Neuronal stem cell (in vitro differentiated cells): ENCODE data around the gene APAF1.

Experiments
- DNase-seq: peaks from one replicate; pipeline ENCODE4 v3.0.0-alpha.2; 2013; ENCODE audit warnings: low spot score
- H2AFZ ChIP-seq: one replicate; pipeline ENCODE4 v1.6.1; 2013; ENCODE audit warnings: mild to moderate bottlenecking, low read length, inconsistent platforms
- H2AK5ac ChIP-seq: 2 replicates; pipeline ENCODE4 v1.6.1; 2013; ENCODE audit warnings: low read depth, mild to moderate bottlenecking, inconsistent platforms, low read length, moderate library complexity, mixed read lengths
- H2BK120ac ChIP-seq: 2 replicates; pipeline ENCODE4 v1.6.1; 2013; ENCODE audit warnings: low read depth, mild to moderate bottlenecking, inconsistent platforms, low read length, moderate library complexity, mixed read lengths
- H2BK12ac ChIP-seq: one replicate; pipeline ENCODE4 v1.6.1; 2013; ENCODE audit warnings: low read length, inconsistent platforms
- H2BK15ac ChIP-seq: 2 replicates; pipeline ENCODE4 v1.6.1; 2013; ENCODE audit warnings: mild to moderate bottlenecking, low read length, inconsistent platforms, mixed read lengths
- H2BK5ac ChIP-seq: one replicate; pipeline ENCODE4 v1.6.1; 2013; ENCODE audit warnings: inconsistent platforms, mild to moderate bottlenecking, low read length, moderate library complexity
- H3K14ac ChIP-seq: one replicate; pipeline ENCODE4 v1.6.1; 2013; ENCODE audit warnings: low read length, inconsistent platforms
- H3K18ac ChIP-seq: 2 replicates; pipeline ENCODE4 v1.6.1; 2013; ENCODE audit warnings: low read length, inconsistent platforms
- H3K23ac ChIP-seq: 2 replicates; pipeline ENCODE4 v1.6.1; 2013; ENCODE audit warnings: low read depth, mild to moderate bottlenecking, mixed read lengths, low read length, inconsistent platforms; ENCODE audit not compliant: poor library complexity
- H3K27ac ChIP-seq: replicated peaks from 3 replicates; pipeline ENCODE4 v1.5.1; 2013; ENCODE audit warnings: low read length, inconsistent platforms
- H3K27me3 ChIP-seq, 3 experiments: 2 replicates each; pipeline ENCODE4 v1.6.1; 2013; ENCODE audit warnings: low read length in 3 of 3, mild to moderate bottlenecking in 2 of 3, inconsistent platforms in 1 of 3, low read depth in 1 of 3, mixed read lengths in 1 of 3, moderate library complexity in 1 of 3; ENCODE audit not compliant: control insufficient read depth in 3 of 3, insufficient read depth in 3 of 3
- H3K36me3 ChIP-seq, 2 donors: replicated peaks in 1 of 2; 2 replicates each; pipeline ENCODE4 v1.6.1; 2013; ENCODE audit warnings: low read length in 2 of 2; ENCODE audit not compliant: control insufficient read depth in 2 of 2, insufficient read depth in 2 of 2
- H3K4ac ChIP-seq: 2 replicates; pipeline ENCODE4 v1.6.1; 2013; ENCODE audit warnings: inconsistent platforms, mild to moderate bottlenecking, low read length, moderate library complexity
- H3K4me1 ChIP-seq, 2 donors: 1 replicate in 1 of 2; 2 replicates in 1 of 2; pipeline ENCODE4 v1.6.1; 2013; ENCODE audit warnings: low read length in 2 of 2, low read depth in 1 of 2; ENCODE audit not compliant: control insufficient read depth in 2 of 2, insufficient read depth in 1 of 2
- H3K4me2 ChIP-seq: one replicate; pipeline ENCODE4 v1.6.1; 2013; ENCODE audit warnings: mild to moderate bottlenecking, low read length, inconsistent platforms; ENCODE audit not compliant: insufficient read depth, poor library complexity, severe bottlenecking
- H3K4me3 ChIP-seq, 2 donors: 2 replicates each; pipeline ENCODE4 v1.5.1; 2013; ENCODE audit warnings: low read length in 2 of 2, mild to moderate bottlenecking in 2 of 2, inconsistent platforms in 1 of 2, moderate library complexity in 1 of 2
- H3K79me1 ChIP-seq: one replicate; pipeline ENCODE4 v1.6.1; 2013; ENCODE audit warnings: low read depth, mild to moderate bottlenecking, inconsistent platforms, low read length, moderate library complexity
- H3K9ac ChIP-seq: one replicate; pipeline ENCODE4 v1.6.1; 2013; ENCODE audit warnings: mild to moderate bottlenecking, low read depth, low read length, inconsistent platforms; ENCODE audit not compliant: poor library complexity
- H3K9me3 ChIP-seq, 2 donors: replicated peaks in 1 of 2; 2 replicates each; pipeline versions ENCODE3 to v1.6.1; 2013; ENCODE audit warnings: low read length in 2 of 2, mild to moderate bottlenecking in 2 of 2, inconsistent platforms in 1 of 2, low read depth in 1 of 2, mixed read lengths in 1 of 2, moderate library complexity in 1 of 2; ENCODE audit not compliant: control insufficient read depth in 2 of 2, insufficient read depth in 1 of 2
- H4K8ac ChIP-seq: one replicate; pipeline ENCODE4 v1.6.1; 2013; ENCODE audit warnings: low read depth, mild to moderate bottlenecking, inconsistent platforms, low read length, moderate library complexity
- H4K91ac ChIP-seq: one replicate; pipeline ENCODE4 v1.6.1; 2013; ENCODE audit warnings: low read length, low read depth, mild to moderate bottlenecking, inconsistent platforms; ENCODE audit not compliant: poor library complexity
- WGBS, 2 donors: extraction: QIAGEN DNeasy Blood & Tissue Kit; methylation state at CpG; one replicate each; pipeline ENCODE4 v1.1.7; 2013; ENCODE audit warnings: missing lambda C conversion rate in 2 of 2, mixed read lengths in 1 of 2; ENCODE audit not compliant: insufficient read length in 2 of 2, insufficient replicate concordance in 1 of 2; ENCODE audit errors: extremely low coverage in 2 of 2; 5-methylcytosine and 5-hydroxymethylcytosine counted together

Gene APAF1

DNA sequence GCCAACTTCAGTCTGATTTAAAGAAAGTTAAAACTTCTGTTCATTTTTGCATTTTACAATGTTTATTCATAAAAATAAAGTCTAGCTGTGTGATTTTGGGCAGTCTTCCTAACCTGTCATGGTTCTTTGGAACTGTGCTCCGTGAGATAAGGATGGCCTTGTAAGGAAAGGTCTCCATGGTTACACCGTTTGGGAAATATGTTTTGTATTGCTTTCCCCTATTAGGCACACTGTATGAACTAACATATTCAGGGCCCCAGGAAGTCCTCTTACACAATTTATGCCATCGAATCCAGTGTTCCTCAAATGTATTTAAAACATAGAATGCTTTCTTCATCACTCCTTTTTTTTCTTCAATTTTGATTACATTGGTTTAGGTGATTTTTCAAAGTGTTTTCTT is 54.5 kb downstream of the APAF1 start:
- Histone ChIP-seq H3K23ac (no peak overlapping the region), H3K4ac (no peak overlapping the region), H4K91ac (no peak overlapping the region), H3K36me3 (peaks cover 2 to 90% of the 10 kb centered on the region in 2 donors), H3K9me3 (no peaks in the 10 kb centered on the region), H2AK5ac (no peak overlapping the region), H3K4me1 (peaks cover 0 to 6% of the 10 kb centered on the region in 2 donors), H4K8ac (no peak overlapping the region), H3K27ac (no peak overlapping the region), H3K18ac (no peak overlapping the region), H2BK120ac (no peak overlapping the region), H2BK15ac (no peak overlapping the region), H3K14ac (no peak overlapping the region), H3K27me3 (no peaks in the 10 kb centered on the region), H2AFZ (no peak overlapping the region), H3K4me2 (no peak overlapping the region), H3K9ac (no peak overlapping the region), H3K4me3 (no peak overlapping the region), H2BK5ac (no peak overlapping the region), H3K79me1 (no peaks in the 10 kb centered on the region), H2BK12ac (no peak overlapping the region)
- no peak for DNase-seq
- WGBS, 2 donors = no CpG with 5 or more reads among the region's 3 CpGs

DNA sequence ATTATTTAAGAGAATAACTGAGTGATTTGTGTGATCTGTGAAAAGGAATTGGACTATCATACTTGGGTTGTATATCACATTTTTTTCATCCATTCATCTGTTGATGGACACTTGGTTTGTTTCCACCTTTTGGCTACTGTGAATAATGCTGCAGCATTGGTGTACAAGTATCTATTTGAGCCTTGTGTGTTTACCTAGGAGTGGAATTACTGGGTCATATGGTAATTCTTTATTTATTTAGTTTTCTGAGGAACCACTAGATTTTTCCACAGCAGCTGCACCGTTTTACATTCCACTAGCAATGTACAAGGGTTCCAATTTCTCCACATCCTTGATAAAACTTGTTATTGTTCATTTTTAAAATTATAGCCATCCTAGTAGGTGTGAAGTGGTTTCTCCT is 56.1 kb downstream of the APAF1 start:
- no peaks in the 10 kb centered on the region for H3K9me3 ChIP-seq
- no peaks in the 10 kb centered on the region for H3K27me3 ChIP-seq
- no peak overlapping the region for H3K23ac ChIP-seq
- no peak overlapping the region for H2BK5ac ChIP-seq
- no peak overlapping the region for H3K27ac ChIP-seq
- H2BK15ac ChIP-seq = no peak overlapping the region
- no peak overlapping the region for H4K91ac ChIP-seq
- H3K4me3 ChIP-seq = no peak overlapping the region
- no peak overlapping the region for H3K9ac ChIP-seq
- no peak overlapping the region for H2BK12ac ChIP-seq
- no peak overlapping the region for H2BK120ac ChIP-seq
- H3K4me1 ChIP-seq = peaks cover 0 to 2% of the 10 kb centered on the region in 2 donors
- DNase-seq = no peak
- H3K4me2 ChIP-seq = no peak overlapping the region
- no peak overlapping the region for H4K8ac ChIP-seq
- H3K4ac ChIP-seq = no peak overlapping the region
- H3K79me1 ChIP-seq = no peaks in the 10 kb centered on the region
- no peak overlapping the region for H2AFZ ChIP-seq
- no peak overlapping the region for H3K14ac ChIP-seq
- peaks cover 2 to 87% of the 10 kb centered on the region in 2 donors for H3K36me3 ChIP-seq
- no peak overlapping the region for H2AK5ac ChIP-seq
- H3K18ac ChIP-seq = no peak overlapping the region
- no CpG with 5 or more reads among the region's 1 CpG for WGBS, 2 donors

DNA sequence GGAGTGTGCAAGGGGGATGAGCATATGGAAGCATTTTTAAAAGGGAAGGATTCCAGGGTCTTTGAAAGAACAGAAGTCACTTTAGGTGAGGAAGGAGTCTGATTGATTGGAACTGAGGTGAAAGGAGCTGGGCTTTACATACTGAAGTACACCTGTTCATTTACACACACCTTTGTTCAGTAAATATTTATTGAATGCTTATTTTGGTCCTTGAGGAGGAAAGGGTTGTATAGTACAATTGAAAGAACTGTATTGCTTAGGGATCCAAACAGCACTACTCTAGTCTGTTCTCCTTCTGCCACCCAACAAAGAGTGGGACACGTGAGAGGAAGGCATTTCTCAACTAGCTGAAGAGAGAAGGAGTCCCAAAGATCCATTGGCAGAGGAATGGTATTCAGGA is 63.9 kb downstream of the APAF1 start:
- Histone ChIP-seq H3K36me3 (peaks cover 10 to 95% of the 10 kb centered on the region in 2 donors), H3K14ac (no peak overlapping the region), H2BK15ac (no peak overlapping the region), H3K4ac (no peak overlapping the region), H3K4me1 (no peaks in the 10 kb centered on the region), H4K91ac (no peak overlapping the region), H3K4me3 (no peak overlapping the region), H4K8ac (no peak overlapping the region), H3K23ac (no peak overlapping the region), H2BK12ac (no peak overlapping the region), H3K9me3 (no peaks in the 10 kb centered on the region), H3K18ac (no peak overlapping the region), H2AK5ac (no peak overlapping the region), H3K27me3 (no peaks in the 10 kb centered on the region), H3K9ac (no peak overlapping the region), H2BK120ac (no peak overlapping the region), H3K27ac (no peak overlapping the region), H2BK5ac (no peak overlapping the region), H3K4me2 (no peak overlapping the region), H2AFZ (no peak overlapping the region), H3K79me1 (no peaks in the 10 kb centered on the region)
- no CpG with 5 or more reads among the region's 1 CpG for WGBS, 2 donors
- no peak for DNase-seq

DNA sequence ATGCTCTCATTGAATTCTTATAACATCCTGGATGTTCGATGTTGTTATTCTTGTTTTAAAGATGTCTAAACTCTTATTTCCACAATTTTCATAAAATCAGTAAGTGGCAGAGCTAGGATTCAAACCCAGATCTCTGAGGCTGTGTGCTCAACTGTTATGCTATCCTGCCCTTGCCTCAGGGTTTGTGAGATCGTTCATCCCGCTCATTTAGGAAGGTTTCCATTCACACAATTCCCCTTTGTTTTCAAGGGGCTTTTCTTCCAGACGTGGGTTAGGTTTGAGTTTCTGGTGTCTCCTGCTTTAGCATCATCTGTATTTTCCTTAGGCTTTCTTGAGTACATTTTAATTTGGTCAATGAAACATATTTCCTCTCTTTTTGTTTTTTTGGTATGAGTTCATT is 69.3 kb downstream of the APAF1 start:
- no peaks in the 10 kb centered on the region for H3K9me3 ChIP-seq
- no peaks in the 10 kb centered on the region for H3K27me3 ChIP-seq
- H3K4me3 ChIP-seq = no peak overlapping the region
- H3K14ac ChIP-seq = no peak overlapping the region
- H3K9ac ChIP-seq = no peak overlapping the region
- no peak overlapping the region for H3K27ac ChIP-seq
- H3K23ac ChIP-seq = no peak overlapping the region
- no peak overlapping the region for H3K4ac ChIP-seq
- H2BK5ac ChIP-seq = no peak overlapping the region
- no peaks in the 10 kb centered on the region for H3K79me1 ChIP-seq
- H4K8ac ChIP-seq = no peak overlapping the region
- no peak overlapping the region for H3K4me2 ChIP-seq
- H3K18ac ChIP-seq = no peak overlapping the region
- no CpG with 5 or more reads among the region's 4 CpGs for WGBS, 2 donors
- no peak overlapping the region for H2BK15ac ChIP-seq
- no peak overlapping the region for H4K91ac ChIP-seq
- no peak overlapping the region for H2BK120ac ChIP-seq
- no peak for DNase-seq
- peaks cover 5 to 95% of the 10 kb centered on the region in 2 donors for H3K36me3 ChIP-seq
- no peak overlapping the region for H2AFZ ChIP-seq
- H2BK12ac ChIP-seq = no peak overlapping the region
- H2AK5ac ChIP-seq = no peak overlapping the region
- no peaks in the 10 kb centered on the region for H3K4me1 ChIP-seq
